HG02571 (cell line): ENCODE results near the gene ST13.
"Not testable (repeated sequence)": the region's sequence is repeated elsewhere in the genome, so short reads cannot be mapped to it uniquely, and the experiment has no call there.

Source experiments
- ATAC-seq: cut with Tn5 transposase; IDR thresholded peaks from one replicate; pipeline ENCODE4 v1.9.1; 2021; ENCODE audit warnings: mild to moderate bottlenecking, moderate library complexity; ENCODE audit not compliant: unreplicated experiment

The ST13 gene

DNA sequence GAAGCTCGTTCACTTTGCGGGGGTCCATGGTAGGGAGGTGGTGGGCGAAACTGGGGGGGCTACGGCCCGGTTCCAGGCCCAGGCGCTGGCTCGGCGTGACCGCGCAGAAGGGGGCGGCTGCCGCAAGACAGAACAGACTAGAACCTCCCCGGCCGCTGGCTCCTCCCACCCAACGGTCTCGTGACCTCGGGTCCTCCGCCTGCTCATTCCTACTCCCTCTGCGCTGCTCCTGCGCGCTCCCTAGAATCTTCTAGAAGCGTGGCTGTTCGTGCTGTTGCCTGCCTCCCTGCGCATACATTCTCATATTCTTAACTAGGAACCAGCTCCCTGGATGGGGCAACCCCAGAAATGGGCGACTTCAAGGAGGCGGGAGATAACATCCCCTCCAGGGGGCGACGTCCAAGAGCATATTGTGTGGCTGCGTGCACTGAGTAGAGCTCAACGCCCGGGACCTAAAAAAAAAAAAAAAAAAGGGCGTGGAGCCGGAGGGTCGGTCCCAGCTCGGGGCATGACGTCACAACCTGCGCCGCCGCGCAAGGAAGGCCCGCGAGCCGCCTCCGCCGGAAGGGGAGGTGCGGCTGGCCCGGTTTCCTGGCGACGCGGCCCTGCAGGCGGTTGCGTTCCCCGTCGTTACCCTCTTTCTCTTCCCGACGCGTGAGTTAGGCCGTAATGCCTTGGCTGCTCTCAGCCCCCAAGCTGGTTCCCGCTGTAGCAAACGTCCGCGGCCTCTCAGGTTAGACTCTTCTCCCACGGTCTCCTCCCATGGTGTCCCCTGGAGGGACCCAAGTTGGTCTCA lies at the start of gene ST13, which contains the start of gene XPNPEP3:
Gene ST13, minus strand, starts transcription at position 127 of the 796 bp plus-strand sequence. Its CDS starts 99 bp downstream, at position 28.
Gene XPNPEP3, plus strand, starts transcription at position 636 of the 796 bp plus-strand sequence. Its CDS starts 34 bp downstream, at position 670.
- ATAC-seq: peak; percentile 93

DNA sequence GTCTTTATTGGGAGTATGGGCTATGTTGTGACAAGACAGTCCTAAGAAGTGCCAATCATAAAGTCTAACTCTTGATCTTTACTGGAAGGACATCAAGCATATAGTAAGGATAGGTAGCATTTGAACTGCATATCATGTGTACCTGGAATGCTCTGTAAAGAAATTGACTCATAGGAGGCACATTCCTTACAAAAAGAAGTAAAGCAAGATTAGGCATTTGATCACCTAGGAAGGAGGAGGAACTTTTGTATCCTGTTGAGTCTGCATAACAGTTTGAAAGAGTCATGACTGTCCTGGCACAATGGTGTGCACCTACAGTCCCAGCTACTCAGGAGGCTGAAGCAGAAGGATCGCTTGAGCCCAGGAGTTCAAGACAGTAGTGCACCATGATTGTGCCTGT lies 47.7 kb upstream of the ST13 start:
- ATAC-seq: no peak

DNA sequence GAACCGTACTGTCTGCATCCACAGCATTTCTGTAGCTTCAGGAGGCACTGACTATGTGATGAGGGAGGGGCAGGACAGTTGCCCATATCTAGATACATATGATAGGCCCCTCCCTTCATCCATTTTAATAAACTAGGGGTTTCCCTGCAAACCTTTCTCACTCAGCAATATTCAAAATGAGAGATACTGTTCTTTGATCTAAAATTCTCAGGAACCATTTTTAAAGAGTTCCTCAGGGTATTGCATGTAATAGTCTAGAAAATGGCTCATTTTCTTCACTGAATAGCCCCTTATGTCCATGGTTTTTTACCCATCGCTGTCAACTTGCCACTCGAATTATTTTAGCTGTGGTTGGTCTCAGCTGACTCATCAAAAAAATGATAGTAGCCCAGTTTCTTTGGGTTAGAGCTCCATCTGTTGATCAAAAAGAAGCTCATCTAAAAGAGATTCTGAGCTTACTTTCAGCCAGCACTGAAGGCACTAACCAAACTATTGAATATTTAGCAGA lies 42.5 kb upstream of the ST13 start:
- no peak for ATAC-seq

DNA sequence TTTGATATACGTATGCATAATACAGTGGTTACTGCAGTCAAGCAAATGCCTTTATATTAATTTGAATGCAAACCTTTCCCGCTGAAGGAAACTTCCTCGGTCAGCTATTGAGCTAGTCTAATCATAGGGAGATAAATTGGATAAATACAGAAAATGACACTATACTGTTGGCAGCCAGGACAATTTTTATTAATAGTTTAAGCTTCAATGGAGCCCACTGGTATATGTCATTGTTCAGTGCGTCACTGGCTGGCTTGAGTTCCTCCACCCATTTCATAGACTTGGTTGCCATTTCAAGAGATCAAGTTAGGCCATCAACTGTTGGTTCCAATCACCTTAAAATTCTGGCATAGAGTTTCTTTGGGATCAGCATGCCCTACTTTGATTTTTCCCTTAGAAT lies 38.0 kb upstream of the ST13 start:
- no peak for ATAC-seq

DNA sequence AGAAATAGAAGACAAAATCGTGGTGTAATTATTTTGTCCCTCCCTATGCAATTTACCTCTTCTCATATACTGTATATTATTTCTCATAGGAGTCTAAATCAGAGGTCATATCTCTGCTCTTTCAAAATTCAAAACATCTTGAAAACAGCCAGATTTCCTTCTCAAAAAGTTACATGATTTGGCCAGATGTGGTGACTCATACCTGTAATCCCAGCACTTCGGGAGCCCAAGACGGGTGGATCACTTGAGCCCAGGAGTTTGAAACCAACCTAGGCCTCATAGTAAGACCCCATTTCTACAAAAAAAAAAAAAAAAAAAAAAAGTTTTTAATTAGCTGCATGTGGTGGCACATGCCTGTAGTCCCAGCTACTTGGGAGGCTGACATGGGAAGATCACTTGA lies 34.4 kb upstream of the ST13 start:
- no peak for ATAC-seq

DNA sequence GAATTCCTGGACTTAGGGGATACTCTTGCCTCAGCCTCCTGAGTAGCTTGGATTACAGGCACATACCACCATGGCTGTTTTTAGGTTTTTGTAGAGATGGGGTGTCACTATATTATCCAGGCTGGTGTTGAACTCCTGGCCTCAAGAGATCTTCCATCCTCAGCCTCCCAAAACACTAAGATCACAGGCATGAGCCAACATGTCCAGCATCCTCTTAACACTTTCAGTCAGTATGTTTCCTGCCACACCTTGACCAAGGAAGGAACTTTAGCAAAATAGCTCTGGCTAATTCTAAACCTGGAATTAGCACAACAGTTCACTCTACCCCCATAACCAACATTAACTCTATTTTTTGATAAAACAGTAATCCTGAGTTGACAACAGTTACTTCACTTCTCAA lies 32.7 kb upstream of the ST13 start:
- no peak for ATAC-seq

DNA sequence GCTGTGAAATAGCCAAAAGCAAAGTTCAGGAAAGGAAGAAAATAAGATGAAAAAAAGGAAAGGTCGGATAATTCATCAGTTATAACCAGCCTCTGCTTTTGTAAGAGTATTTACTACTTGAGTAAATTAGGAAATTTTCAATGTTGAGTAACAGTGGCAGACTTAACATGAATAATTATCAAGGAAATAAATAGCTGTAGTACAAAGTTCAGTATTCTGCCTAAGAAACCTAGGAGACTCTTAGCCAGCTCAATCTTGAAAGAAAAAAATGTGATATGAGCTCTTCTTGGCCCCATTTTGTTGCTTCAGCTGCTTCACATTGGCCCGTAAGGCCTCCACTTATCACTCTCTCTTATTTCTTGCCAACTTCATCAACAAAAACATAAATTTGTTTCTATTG lies 22.5 kb upstream of the ST13 start:
- ATAC-seq: no peak

DNA sequence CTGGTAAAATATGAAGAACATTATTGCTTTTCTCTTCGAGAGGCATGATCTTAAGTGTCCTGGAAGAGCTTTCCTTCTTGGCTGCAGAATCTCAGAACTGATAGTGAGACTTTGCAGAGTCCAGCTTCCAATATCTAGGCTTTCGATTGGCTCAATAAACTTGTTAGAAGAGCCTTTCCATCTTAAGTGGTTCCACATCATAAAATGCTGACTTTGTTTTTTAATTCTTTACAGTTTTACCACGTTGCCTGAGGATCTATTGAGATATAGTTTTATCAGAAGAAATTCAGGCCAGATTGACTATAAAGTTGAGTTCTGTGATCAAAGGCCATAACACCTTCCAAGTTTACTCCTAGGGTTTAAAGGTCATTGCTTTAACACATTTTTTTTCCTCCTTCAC lies 21.0 kb upstream of the ST13 start:
- no peak for ATAC-seq

DNA sequence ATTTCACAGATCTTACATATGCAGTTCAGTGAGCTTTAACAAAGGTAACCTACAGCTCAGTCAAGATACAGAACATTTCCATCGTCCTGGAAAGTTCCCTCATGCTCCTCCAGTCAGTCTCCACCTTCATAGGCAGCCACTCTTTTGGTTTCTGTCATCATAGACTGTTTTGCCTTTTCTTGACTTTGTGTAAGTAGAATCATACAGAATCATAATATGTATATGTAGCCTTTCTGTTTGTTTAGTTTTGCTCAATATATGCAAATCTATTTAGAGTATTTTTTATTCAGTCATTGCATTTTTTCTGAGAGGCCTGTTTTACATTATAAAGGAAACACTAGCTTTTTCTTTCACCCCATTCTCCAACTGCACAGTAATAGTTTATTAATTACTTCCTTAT lies 20.5 kb upstream of the ST13 start:
- no peak for ATAC-seq

DNA sequence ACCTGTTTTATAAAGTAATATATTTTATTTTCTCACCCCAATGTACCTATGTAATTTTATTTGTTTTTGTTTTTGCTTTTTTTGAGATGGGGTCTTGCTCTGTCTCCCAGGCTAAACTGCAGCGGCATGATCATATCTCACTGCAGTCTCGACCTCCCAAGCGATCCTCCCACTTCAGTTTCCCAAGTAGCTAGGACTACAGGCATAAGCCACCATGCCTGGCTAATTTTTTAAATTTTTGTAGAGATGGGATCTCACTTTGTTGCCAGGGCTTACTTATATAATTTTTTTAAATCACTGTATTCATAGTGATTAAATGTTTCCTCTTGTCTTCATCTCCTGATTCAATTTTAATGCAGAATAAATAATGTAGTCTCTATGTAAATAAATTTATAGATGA lies 18.7 kb upstream of the ST13 start:
- ATAC-seq: no peak

DNA sequence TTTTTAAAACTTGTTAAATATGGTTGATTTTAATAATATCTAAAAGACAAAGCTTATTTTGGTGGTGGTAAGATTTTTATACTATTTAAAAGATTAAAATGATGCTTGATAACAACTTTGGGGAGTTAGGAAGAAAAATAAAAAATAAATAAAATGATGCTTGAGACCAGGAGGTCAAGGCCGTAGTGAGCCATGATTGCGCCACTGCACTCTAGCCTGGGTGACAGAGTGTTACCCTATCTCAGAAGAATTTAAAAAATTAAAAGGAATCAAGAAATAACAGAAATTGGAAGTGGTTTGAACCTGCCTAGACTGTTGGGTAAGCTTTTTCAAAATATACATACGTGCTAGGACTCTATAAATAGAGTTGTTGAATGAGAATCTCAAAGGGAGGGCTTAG lies 17.6 kb upstream of the ST13 start:
- ATAC-seq: no peak

DNA sequence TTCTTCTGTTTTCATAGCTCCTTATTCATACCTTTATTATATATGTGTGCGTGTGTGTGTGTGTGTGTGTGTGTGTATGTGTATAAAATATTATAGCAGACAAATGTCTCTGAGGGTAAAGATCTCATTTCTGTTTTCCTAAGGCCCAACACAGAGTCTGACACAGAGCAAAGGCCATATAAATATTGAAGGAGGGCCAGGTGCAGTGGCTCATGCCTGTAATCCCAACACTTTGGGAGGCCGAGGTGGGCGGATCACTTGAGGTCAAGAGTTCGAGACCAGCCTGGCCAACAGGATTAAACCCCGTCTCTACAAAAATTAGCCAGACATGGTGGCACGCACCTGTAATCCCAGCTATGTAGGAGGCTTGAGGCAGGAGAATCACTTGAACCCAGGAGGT lies 11.9 kb upstream of the ST13 start:
- not testable (repeated sequence) for ATAC-seq

DNA sequence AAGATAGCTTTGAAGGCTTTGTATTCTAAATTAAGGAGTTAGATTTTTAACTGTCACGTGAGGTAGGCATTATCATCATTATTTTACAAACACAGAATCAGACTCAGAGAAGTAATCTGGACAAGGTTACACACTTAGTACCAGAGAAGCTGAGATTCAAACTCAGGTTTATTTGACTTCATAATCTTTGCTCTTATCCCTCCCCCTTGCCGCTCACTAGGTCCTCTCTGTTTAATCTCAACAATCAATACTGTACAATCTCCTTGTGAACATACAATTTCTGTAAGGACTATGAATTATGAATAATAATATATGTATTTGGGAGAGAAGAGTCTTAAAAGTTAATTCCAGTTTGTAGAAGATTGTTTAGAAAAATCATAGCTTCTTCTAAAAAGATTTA lies 10.7 kb upstream of the ST13 start:
- no peak for ATAC-seq

DNA sequence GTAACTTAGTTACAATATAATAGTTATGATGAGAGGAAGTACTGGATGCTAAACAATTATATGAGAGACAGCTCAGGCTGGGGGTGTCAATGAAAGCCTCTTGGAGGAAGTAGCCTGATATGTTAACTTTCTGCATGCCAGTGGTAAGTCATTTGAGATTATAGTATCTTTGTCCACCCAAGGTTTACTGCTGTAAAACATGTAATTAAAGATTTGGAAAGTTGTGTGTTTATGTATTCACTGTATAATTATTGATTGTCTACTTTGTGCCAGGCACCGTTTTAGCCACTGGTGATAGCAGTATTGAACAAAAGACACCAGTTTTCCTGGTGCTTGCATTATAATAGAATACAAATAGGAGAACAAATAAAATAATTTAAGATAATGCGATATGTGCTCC lies 6.1 kb upstream of the ST13 start:
- no peak for ATAC-seq

DNA sequence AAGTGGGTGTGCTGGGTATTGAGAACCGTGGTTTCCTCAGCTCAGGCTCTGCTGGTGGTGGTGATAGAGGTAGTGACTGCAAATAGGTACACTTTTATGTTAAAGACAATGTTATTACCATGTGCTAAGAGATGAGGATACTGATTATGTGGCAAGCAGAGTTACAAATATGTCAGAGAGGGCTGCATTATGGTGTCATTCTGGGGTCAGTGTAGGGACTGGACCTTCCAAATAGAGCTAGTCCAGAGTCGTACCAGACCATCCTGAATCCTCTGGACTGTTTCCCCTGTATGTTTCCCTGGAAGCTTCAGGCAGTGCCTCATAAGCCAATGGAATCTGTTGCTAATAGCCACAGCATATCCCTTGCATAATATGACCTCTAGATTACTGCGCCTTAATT lies 5.6 kb upstream of the ST13 start, which contains the start of gene DNAJB7:
Gene DNAJB7, minus strand, starts transcription at position 101 of the 400 bp plus-strand sequence. CDS start 119 bp downstream, outside the sequence.
- no peak for ATAC-seq

DNA sequence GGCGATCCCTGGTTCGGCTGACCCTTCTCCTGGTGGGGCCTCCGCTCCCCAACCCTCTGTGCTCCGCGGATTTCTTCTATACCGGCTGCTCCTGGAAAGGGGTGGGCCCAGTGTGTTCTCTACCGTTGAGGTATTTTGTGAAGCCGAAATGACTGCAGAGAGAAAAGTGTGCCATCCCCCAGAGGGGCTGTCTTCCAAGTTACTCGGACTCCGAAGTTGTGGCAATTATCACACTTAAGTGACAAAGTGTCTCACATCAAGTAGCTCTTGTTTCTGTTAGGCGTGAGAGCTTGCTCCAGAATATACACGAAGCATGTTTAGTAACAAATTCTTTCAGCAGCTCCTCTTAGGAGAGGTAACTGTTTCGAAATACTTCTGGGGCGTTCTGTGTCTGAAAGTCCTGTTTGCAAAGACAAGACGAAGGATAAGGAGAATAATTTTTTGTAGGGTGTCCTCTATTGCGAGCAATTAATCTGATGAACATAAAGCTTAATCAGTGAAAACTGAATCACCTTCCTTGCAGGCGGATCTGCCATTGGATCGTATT lies 943 bp upstream of the ST13 start:
- no peak for ATAC-seq

DNA sequence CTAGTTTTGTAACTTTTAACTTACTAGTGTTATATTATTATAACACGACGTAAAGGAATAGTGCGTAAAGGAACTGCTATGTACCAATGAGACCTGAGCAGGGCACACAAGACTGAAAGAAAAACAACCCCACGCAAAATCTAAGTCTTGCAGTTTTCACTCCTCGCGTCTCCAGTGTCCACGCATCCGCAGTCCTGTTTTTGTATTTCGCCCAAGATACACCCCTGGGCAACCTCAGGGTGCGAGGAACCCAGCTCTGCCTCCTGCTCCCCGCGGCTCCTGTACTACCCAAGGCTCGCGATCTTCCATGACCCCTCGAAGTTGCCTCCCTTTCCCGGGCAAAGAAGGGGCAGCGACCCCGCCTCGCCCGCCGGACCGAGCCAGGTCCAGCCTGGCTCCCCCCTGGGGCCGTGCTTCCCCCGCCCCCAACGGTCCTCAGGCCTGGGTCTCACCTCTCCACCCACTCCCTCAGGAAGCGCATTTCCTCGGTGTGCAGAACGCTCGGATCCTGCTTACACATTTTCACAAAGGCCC lies 393 bp downstream of the ST13 start:
- peak; percentile 9 for ATAC-seq

DNA sequence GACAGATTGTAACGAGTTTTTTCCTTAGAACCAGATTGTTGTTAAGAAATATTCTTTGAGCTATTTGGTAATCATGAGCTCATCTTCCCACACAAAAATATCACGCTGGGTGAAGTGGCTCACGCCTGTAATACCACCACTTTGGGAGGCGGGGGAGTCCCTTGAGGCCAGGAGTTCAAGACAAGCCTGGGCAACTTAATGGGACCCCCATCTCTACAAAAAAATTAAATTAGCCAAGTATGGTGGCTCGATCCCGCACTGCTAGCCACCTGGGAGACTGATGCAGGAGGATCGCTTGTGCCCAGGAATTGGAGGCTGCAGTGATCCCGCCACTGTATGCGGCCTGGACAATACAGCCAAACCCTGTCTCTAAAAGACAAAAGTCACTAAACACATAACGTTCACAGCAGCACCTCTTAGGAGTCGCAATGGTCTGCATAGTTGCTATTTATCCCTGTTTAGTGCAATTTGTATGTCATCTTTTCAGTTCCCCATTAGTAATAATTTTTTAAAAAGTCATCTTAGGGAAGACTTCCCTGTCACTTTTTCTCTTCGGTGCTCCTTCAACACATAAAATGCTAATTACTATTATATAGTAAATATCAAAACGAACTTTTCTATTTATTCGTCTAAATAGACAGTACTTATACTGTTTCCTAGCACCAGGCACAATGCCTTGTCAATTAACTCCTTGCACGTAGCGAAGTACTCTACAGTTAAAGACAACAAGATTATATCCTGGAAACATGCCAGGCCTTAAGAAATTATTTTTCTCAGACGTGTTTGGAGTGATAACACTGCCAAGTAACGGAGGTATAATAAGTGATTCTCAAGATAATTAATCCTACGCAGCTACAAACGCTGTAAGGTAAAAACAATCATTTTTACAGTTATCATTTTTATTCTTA lies 1.1 kb downstream of the ST13 start:
- ATAC-seq: no peak

DNA sequence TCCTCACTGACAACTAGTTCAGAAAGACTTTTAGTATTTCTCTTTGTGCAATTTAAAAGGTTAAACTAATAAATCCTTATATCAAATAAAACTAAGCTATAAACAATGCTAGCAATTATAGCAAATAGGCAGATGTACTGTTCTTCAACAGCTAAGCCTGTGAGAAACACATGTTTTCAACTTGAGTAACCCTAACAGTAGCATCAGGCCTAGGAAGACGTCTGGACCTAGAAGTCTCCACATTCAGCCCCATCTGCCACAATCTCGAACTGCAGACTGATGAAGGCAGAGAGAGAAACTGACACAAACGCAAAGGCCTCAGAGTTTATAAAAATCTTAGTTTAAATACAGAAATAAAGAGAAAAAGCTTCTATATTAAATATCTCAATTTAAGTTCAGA lies 2.5 kb downstream of the ST13 start:
- ATAC-seq: no peak

DNA sequence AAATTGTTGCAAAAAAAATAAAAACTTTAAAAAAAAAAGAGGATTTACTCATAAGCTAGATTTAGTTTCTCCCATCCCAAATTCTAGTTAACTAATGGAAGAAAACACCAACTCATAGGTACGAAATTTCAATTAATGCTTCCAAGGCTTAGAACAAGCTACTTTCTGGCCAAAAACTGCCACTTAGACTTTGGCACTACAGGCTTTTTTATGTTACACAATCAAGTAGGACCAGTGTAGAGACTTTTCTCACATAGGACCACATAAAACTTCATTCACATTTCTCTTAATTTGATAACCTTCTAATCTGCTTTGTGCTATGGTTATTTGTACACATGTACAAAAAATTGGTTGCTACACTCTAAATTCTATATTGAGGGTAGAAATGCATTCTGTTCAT lies 3.1 kb downstream of the ST13 start:
- ATAC-seq: no peak

DNA sequence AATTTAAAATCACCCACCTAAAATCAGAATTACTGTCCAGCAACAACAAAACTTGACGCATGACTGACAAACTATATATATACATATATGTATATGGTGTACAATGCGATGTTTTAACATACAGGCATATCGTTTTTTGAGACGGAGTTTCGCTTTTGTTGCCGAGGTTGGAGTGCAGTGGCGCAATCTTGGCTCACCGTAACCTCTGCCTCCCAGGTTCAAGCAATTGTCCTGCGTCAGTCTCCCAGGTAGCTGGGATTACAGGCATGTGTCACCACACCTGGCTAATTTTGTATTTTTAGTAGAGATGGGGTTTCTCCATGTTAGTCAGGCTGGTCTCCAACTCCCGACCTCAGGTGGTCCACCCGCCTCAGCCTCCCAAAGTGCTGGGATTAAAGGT lies 10.6 kb downstream of the ST13 start:
- not testable (repeated sequence) for ATAC-seq
